NOMO-1 treated with DMSO at 0.1 percent for 48 hours (cell line): Measurements from ENCODE around the gene RUSF1.
"Not testable (repeated sequence)": the region's sequence is repeated elsewhere in the genome, so short reads cannot be mapped to it uniquely, and the experiment has no call there.

Source experiments
- DNase-seq: peaks from one replicate; lab custom pipeline; 2025; ENCODE audit not compliant: unreplicated experiment; lab: John Stamatoyannopoulos, UW

RUSF1 gene

GRCh38 chr16:31517800-31518402 is 9.7 kb upstream of the RUSF1 start:
- DNase-seq, result no peak

- DNase-seq, result no peak
These were observed 5.7 kb upstream of the RUSF1 start for GRCh38 chr16:31513884-31514283.

GRCh38 chr16:31513126-31513525 is 4.9 kb upstream of the RUSF1 start:
- DNase-seq, result no peak

DNA sequence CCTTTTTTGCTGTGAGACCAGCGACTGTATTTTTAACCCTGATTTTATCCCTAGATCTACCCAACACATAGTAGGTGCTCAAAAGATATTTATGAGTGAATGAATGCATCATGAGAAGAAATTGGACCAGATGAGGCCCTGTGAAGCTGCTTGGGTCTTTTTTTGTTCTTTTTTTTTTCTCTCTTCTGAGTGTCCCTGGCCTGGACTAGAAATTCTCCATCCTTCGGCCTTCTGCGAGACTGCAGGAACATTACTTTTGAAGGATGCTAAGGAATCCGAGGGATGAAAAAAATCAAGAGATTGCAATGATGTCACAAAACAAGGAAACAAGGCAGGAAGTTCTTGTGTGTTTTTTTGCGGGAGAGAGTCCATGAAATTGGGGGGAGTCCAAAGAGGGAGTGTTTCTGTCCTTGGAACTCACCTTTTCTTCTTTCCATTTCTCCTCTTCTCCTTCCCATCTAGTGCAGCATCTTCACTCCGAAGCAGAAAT is 560 bp upstream of the RUSF1 start:
- no peak for DNase-seq

GRCh38 chr16:31507617-31507928 is 618 bp downstream of the RUSF1 start:
- DNase-seq, result no peak

DNA sequence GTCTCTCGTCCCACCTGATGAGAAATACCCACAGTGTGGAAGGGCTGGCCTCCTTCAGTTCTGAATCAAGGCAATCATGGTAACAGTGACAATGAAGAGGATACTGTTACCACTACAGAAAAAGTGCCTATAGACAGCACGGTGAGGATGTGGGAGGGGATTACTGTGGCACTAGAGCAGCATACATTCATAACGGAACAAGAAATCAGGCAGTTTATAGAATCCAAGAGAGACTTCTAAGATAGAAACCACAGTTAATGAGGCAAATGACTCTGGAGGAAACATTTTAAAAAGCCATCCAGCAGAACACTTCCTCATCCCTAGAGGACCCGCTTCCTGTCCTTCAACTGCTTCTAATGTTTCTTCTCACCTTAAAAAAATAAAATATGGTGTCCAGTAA is 2.7 kb downstream of the RUSF1 start:
- peak; percentile 62 for DNase-seq

DNA sequence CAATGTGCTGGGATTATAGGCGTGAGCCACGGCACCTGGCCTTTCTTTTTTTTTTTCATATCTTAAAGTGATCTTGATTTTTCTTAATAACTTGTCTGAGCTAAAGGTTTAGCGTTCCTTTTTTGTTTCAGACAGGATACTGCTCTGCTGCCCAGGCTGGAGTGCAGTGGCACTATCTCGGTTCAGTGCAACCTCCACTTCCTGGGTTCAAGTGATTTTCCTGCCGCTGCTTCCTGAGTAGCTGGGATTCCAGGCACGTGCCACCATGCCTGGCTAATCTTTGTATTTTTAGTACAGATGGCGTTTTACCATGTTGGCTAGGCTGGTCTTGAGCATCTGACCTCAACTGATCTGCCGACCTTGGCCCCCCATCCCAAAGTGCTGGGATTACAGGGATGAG is 4.0 kb downstream of the RUSF1 start:
- no peak for DNase-seq

GRCh38 chr16:31503555-31503954 is 4.6 kb downstream of the RUSF1 start:
- not testable (repeated sequence) for DNase-seq

DNA sequence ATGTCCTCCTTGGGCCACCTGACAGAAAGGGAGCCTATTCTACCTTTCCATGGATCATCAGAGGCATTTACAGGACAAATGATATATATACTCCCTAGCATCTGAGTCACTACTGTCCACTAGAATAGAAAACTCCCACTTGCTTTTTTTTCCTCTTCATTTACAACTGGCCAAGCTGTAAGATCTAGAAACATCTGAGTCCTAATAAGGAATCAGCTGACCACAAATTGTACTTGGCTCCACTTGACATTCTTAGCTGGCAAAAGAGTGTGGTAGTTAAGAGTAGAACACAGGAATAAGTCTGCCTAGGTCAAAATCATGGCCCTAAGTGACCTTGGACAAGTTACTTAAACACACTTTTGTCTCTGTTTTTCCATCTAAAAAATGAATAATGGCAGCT is 5.2 kb downstream of the RUSF1 start:
- DNase-seq, result no peak

- DNase-seq, result no peak
These were observed 6.2 kb downstream of the RUSF1 start for GRCh38 chr16:31501966-31502348.

- no peak for DNase-seq
These were observed 6.8 kb downstream of the RUSF1 start for GRCh38 chr16:31501226-31501965.

DNA sequence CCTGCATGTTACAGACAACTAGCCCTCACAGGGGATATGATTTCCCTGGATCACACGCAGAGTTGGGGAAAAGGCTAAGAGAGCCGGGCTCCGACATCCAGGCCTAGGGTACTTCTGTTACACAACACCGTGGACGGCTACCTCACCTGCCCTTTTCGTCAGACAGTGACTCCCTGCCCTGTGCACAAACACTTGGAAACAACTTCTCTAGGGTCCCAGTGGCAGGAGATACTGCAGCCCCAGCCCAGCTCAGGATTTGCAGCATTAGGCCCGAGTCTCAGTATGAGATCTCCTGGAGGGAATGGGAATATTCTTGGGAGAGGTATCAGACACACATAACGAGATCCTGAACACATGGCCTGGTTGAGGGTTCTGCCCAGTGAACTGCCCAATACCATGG is 8.3 kb downstream of the RUSF1 start:
- no peak for DNase-seq

DNA sequence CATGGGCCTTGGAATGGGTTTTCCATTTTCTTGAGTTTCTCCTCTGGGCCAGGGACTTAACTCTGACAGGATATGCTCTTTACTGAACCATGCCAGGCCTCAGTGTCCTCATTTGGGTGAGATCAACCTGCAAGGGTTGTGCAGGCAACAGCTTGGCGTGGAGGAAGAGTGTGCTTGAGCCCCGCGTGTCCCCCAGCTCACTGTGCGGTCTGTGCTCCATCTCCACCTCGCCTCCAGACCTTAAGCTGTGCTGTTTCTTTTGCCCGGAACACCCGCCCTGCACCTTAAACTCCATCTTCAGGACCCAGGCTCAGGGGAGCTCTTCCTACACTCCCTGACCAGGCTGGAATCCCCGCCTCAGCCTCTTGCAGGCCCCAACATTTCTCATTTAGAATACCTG is 9.7 kb downstream of the RUSF1 start:
- no peak for DNase-seq

DNA sequence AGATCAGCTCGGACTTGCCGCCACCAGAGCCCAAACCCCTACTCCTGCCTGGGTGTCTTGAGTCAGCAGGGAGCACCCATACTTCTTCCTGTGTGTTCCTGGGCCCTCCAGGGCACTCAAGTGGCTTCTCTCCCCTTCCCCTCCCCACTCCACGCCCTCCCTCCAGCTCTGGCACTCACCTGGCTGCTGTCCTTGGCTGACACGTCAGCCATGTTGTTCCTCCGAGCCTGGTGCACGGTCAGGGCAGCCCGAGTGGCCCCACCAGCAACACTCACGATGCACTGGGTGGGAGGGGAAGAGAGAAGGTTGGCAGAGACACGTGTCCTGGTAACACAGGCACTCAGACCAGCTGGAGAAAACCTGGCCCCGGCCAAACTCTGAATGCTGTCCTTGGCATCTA is 11.5 kb downstream of the RUSF1 start:
- DNase-seq, result no peak

DNA sequence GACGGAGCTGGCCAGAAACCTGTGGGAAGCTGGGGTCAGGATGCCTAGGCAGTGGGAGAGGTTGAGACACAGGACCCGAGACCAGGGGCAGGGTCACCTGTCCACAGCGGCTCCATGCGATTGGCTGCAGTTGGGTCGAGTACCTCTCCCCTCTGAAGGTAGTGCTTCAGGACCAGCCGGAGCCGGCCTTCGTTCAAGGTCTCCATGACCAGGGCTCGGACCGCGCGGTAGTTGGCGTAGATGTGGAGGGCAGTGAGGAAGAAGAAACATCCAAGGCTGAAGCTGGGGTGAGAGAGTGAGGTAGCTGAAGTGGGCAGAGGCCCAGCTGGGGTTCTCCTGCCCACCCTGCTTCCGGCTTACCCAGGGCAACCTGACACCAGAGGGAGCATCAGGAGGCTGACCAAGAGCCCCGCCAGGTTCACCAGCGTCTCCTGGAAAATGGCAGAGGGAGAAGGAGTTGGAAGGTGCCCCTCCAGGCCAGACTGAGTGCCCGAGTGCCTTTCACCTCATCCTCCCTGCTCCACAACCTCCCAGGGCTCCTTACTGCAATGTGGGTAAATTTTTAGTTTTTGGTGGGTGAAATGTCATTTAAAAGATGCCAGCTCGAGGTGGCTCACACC is 14.6 kb downstream of the RUSF1 start:
- no peak for DNase-seq

DNA sequence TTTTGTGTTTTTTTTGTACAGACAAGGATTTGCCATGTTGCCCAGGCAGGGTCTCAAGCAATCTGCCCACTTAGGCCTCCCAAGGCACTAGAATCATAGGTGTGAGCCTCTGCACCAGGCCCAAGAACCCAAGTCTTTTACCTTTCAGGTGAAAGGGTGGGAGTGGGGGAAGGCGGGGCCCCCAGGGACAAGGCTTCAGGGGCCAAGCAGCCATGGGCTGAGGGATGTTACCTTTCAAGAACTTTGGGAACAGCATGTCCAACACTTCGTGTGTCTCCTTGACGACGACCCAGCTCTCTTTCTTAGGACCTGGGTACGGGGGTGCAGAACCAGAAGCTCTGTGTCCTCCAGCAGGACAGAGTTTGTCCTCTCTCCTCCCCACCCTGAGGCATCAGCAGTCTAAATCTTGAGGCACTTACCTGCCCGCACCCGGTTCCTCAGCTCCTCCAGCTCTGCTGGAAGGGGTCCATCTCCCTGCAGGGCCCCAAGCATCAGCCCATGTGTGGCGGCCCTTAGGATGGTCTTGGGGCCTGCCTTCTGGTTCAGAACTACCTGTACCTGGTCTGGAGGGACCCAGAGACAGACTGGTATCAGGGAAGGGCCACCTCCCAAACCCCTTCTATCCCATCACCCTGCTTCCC is 16.3 kb downstream of the RUSF1 start:
- no peak for DNase-seq

DNA sequence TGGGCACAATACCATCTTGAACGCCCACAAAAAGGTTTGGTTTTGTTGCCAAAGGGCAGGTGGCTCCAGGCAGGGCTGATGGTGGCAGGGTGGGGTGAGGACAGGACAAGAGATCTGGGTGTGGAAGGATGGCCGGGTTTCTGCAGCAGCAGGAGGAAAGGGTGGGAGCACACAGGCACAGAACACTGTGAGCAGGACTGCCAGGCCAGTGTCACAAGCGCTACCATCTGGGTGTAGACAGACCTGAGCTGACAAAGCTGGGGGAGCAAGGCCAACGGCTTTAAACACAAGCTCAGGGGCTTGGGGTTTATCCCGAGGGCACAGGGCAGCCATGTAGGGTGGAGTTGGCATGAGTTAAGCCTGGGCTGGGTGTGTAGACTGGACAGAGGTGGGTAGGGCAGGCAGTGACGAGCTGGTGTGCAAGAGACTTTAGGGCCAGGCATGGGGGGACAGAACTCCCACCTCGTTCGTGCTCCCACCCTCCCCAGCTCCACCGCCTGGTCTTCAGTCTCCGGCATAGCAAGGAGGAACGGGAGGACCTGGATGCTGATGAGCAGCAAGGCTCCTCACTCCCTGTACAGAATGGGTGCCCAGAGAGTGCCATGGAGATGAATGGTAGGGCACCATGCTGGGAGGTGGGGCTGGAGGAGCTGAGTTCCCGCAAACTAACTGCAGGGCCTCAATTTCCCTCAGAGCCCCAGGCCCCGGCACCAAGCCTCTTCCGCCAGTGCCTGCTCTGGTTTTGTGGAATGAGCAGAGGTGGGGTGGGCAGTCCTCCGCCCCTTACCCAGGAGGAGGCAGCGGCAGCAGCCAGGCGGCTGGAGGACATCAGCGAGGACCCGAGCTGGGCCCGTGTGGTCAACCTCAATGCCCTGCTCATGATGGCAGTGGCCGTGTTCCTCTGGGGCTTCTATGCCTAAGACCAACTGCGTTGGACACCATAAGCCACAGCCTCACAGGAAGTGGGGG is 18.3 kb downstream of the RUSF1 start:
- DNase-seq, result no peak

DNA sequence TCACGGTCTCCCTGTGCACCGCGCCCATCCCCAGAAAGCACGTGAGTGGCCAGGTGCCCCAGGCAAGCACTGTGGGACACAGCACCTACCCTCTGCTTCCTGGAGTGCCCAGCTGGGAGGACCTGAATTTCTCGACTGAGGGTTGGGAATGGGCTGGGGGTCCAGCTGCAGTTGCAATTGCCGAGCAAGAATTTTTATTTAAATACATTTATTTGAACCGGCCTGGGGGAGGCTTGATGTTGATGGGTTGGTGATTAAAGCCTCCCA is 19.0 kb downstream of the RUSF1 start:
- DNase-seq, result no peak

GRCh38 chr16:31488468-31489297 is 19.5 kb downstream of the RUSF1 start:
- no peak for DNase-seq

DNA sequence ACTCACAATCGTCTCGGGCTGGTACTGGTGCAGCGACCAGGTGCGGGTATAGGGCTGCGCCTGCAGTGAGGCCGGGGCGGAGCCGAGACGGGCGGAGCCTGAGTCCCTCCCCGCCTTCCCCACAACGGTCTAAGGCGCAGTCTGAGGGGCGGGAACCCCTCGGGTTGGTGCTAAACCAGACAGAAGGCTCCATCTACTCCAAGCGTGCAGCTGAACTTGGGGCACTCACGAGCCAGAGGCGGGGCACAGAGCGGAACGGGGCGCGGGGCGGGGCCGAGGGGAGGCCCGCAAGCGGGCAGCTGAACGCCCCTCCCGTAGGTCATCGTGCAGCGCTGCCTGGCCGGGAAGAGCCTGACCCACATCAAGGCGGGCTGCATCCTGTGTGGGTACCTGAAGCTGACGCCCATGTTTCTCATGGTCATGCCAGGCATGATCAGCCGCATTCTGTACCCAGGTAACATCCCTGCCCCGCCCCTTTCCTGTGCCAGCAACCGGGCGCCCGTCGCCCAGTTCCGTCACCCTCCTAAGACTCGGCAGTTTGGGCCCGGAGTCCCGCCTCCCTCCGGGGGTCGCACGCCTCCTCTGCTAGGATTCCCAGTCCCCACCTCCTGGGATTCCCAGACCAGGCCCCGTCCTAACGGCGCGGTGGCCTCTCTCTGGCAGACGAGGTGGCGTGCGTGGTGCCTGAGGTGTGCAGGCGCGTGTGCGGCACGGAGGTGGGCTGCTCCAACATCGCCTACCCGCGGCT is 20.3 kb downstream of the RUSF1 start:
- peak; percentile 35 for DNase-seq
